ENCODE measurements around the gene ADCY10.

ADCY10 gene

GRCh38 chr1:167912294-167912693 lies 1.6 kb downstream of the ADCY10 start:
- no peak for TF ChIP-seq CTCF (IDR thresholded peaks at IDR 0.05; ENCODE audit: extremely low read depth, missing control alignments)
- DNase-seq (ENCODE audit: low spot score), result no peak

GRCh38 chr1:167911413-167911812 lies 2.5 kb downstream of the ADCY10 start:
- TF ChIP-seq CTCF (IDR thresholded peaks at IDR 0.05; ENCODE audit: extremely low read depth, missing control alignments), result no peak
- no peak for DNase-seq (ENCODE audit: low spot score)

GRCh38 chr1:167910530-167910929 lies 3.4 kb downstream of the ADCY10 start:
- no peak for TF ChIP-seq CTCF (IDR thresholded peaks at IDR 0.05; ENCODE audit: extremely low read depth, missing control alignments)
- DNase-seq (ENCODE audit: low spot score), result no peak

GRCh38 chr1:167909691-167910180 lies 4.2 kb downstream of the ADCY10 start:
- TF ChIP-seq CTCF (IDR thresholded peaks at IDR 0.05; ENCODE audit: extremely low read depth, missing control alignments), result no peak
- no peak for DNase-seq (ENCODE audit: low spot score)

- DNase-seq (ENCODE audit: low spot score), result no peak
- no peak for TF ChIP-seq CTCF (IDR thresholded peaks at IDR 0.05; ENCODE audit: extremely low read depth, missing control alignments)
Measured at GRCh38 chr1:167905671-167906070, 8.3 kb downstream of the ADCY10 start.

GRCh38 chr1:167905182-167905581 lies 8.8 kb downstream of the ADCY10 start:
- no peak for DNase-seq (ENCODE audit: low spot score)

GRCh38 chr1:167904652-167905130 lies 9.2 kb downstream of the ADCY10 start:
- no peak for TF ChIP-seq CTCF (IDR thresholded peaks at IDR 0.05; ENCODE audit: extremely low read depth, missing control alignments)
- DNase-seq (ENCODE audit: low spot score), result no peak

More at GRCh38 chr1:167905182-167905581, 8.8 kb downstream of the ADCY10 start:
- no peak for TF ChIP-seq CTCF (IDR thresholded peaks at IDR 0.05; ENCODE audit: extremely low read depth, missing control alignments)
